HEK293 (cell line): ENCODE results near the gene TOR1AIP2.

Experiments used
- CTCF ChIA-PET: fragments of 350-600 bp; formaldehyde crosslinking; extraction: SDS; loops from one replicate; lab custom pipeline; 2021; ENCODE audit warnings: antibody characterized with exemption; lab: Yijun Ruan, JAX
- POLR2A ChIA-PET: fragments of 300-600 bp; formaldehyde crosslinking; extraction: SDS; loops from one replicate; lab custom pipeline; 2020; ENCODE audit warnings: antibody characterized with exemption, inconsistent platforms; lab: Yijun Ruan, JAX
- H3K27ac ChIP-seq: fragments of 200-500 bp; sonication (Bioruptor generic); 2 replicates; pipeline ENCODE4 v1.5.1; 2014; ENCODE audit warnings: low read depth, low read length, control low read depth, inconsistent platforms; ENCODE audit errors: extremely low read depth
- H3K36me3 ChIP-seq, 2 experiments: fragments of 200-500 bp in 1 of 2; sonication (Bioruptor generic) in 1 of 2; 1 replicate in 1 of 2; 2 replicates in 1 of 2; pipeline ENCODE4 v1.5.1; 2014 to 2017; ENCODE audit warnings: inconsistent platforms in 2 of 2, low read length in 2 of 2; ENCODE audit not compliant: control insufficient read depth in 2 of 2, insufficient read depth in 1 of 2
- H3K4me1 ChIP-seq: fragments of 200-500 bp; sonication (Bioruptor generic); 2 replicates; pipeline ENCODE4 v1.5.1; 2014; ENCODE audit warnings: mild to moderate bottlenecking, low read length, inconsistent platforms; ENCODE audit not compliant: control insufficient read depth, insufficient read depth
- H3K4me3 ChIP-seq: 2 replicates; pipeline ENCODE4 v1.5.1; 2011; ENCODE audit warnings: low read depth, mild to moderate bottlenecking, control low read depth, low read length, moderate library complexity
- H3K9me3 ChIP-seq: fragments of 200-500 bp; sonication (Bioruptor generic); 2 replicates; pipeline ENCODE4 v1.5.1; 2014; ENCODE audit warnings: low read depth, low read length, inconsistent platforms; ENCODE audit not compliant: control insufficient read depth, insufficient read depth
- BCL11A ChIP-seq: fragments of 450-650 bp; formaldehyde crosslinking; IDR thresholded peaks from 2 replicates; pipeline ENCODE4 v1.5.1; 2016; ENCODE audit warnings: low read depth, missing biosample characterization, missing genetic modification characterization
- HOXC10 ChIP-seq: sonication (generic); formaldehyde crosslinking; IDR thresholded peaks from 2 replicates; pipeline ENCODE4 v1.8.1; 2023; ENCODE audit warnings: mild to moderate bottlenecking, missing genetic modification reagents
- SCRT2 ChIP-seq: fragments of 450-650 bp; formaldehyde crosslinking; IDR thresholded peaks from 2 replicates; pipeline ENCODE4 v1.5.1; 2016; ENCODE audit warnings: missing biosample characterization, missing genetic modification characterization
- TRIM28 ChIP-seq: IDR thresholded peaks from 2 replicates; pipeline ENCODE4 v1.6.1; 2011; ENCODE audit warnings: low read length, control low read depth, borderline replicate concordance
- ZBTB17 ChIP-seq: fragments of 450-650 bp; formaldehyde crosslinking; IDR thresholded peaks from 2 replicates; pipeline ENCODE4 v1.5.1; 2016; ENCODE audit warnings: missing biosample characterization, missing genetic modification characterization
- ZBTB7A ChIP-seq: fragments of 450-650 bp; formaldehyde crosslinking; IDR thresholded peaks from 2 replicates; pipeline ENCODE4 v1.5.1; 2016; ENCODE audit warnings: low read depth, missing biosample characterization, missing genetic modification characterization
- ZFP69B ChIP-seq: fragments of 450-650 bp; formaldehyde crosslinking; IDR thresholded peaks from 2 replicates; pipeline ENCODE4 v1.5.1; 2016; ENCODE audit warnings: missing biosample characterization, missing genetic modification characterization
- ZNF214 ChIP-seq: fragments of 450-650 bp; formaldehyde crosslinking; IDR thresholded peaks from 2 replicates; pipeline ENCODE4 v1.5.1; 2017; ENCODE audit warnings: missing biosample characterization, mild to moderate bottlenecking, missing genetic modification characterization, borderline replicate concordance
- ZNF335 ChIP-seq: fragments of 450-650 bp; formaldehyde crosslinking; conservative IDR thresholded peaks from 2 replicates; pipeline ENCODE4 v1.5.1; 2016; ENCODE audit warnings: missing biosample characterization, missing genetic modification characterization
- ZNF37A ChIP-seq: fragments of 450-650 bp; IDR thresholded peaks from 2 replicates; pipeline ENCODE4 v1.5.1; 2018; ENCODE audit warnings: missing biosample characterization, missing genetic modification characterization
- ZNF394 ChIP-seq: fragments of 450-650 bp; formaldehyde crosslinking; IDR thresholded peaks from 2 replicates; pipeline ENCODE4 v1.5.1; 2016; ENCODE audit warnings: missing biosample characterization, missing genetic modification characterization, mild to moderate bottlenecking, moderate library complexity, borderline replicate concordance
- ZNF416 ChIP-seq: fragments of 450-650 bp; formaldehyde crosslinking; IDR thresholded peaks from 2 replicates; pipeline ENCODE4 v1.5.1; 2016; ENCODE audit warnings: missing biosample characterization, missing genetic modification characterization
- ZNF571 ChIP-seq: fragments of 450-650 bp; formaldehyde crosslinking; IDR thresholded peaks from 2 replicates; pipeline ENCODE4 v1.5.0; 2017; ENCODE audit warnings: missing biosample characterization, missing genetic modification characterization
- ZNF629 ChIP-seq: fragments of 450-650 bp; formaldehyde crosslinking; IDR thresholded peaks from 2 replicates; pipeline ENCODE4 v1.5.1; 2017; ENCODE audit warnings: missing biosample characterization, missing genetic modification characterization
- ZNF654 ChIP-seq: fragments of 450-650 bp; formaldehyde crosslinking; IDR thresholded peaks from 2 replicates; pipeline ENCODE4 v1.5.1; 2016; ENCODE audit warnings: low read depth, missing biosample characterization, missing genetic modification characterization
- ZNF791 ChIP-seq: fragments of 450-650 bp; formaldehyde crosslinking; IDR thresholded peaks from 2 replicates; pipeline ENCODE4 v1.5.1; 2016; ENCODE audit warnings: missing biosample characterization, missing genetic modification characterization
- TF ChIP-seq, protein P1 (sequence below): fragments of 450-650 bp; formaldehyde crosslinking; IDR thresholded peaks from 2 replicates; pipeline ENCODE4 v1.5.1; 2016; ENCODE audit warnings: missing biosample characterization, missing genetic modification characterization
- TF ChIP-seq, protein P2 (sequence below): fragments of 450-650 bp; formaldehyde crosslinking; IDR thresholded peaks from 2 replicates; pipeline ENCODE4 v1.5.1; 2017; ENCODE audit warnings: missing biosample characterization, missing genetic modification characterization
- TF ChIP-seq, protein P3 (sequence below): fragments of 450-650 bp; formaldehyde crosslinking; IDR thresholded peaks from 2 replicates; pipeline ENCODE4 v1.5.1; 2016; ENCODE audit warnings: missing biosample characterization, missing genetic modification characterization

Gene TOR1AIP2

DNA sequence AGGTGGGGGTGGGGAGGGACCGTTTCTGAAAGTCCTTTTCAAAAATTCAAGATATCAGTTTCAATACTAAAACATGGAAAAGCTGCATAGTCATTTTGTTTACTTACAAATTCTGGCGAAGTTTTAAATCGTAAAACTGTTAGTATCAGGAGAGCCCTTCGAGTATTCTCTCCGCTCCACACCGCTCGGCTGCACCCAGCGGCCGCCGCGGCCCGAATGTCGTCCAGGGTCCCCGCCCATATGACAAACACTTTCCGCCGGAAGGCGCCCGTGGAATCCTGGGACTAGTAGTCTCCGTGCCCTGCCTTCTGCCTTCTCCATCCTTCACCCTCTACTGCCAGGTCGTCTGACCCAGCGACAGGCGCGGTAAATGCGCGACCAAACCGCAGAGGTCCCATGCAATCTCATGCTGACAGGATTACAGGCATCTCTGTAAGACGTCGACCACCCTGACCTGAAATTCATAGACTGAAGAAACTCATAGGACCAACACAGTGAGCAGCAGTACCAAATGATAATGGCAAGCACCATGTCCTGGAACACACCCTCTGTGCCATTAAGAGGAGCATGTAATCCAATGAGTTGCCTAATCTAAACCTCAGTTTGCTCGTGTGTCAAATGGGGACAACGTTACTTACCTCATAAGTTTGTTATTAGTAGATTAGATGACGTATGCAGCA, at the start of gene TOR1AIP2 (continued):
- no peak for TF ChIP-seq ZNF37A
- TF ChIP-seq, protein P1, sequence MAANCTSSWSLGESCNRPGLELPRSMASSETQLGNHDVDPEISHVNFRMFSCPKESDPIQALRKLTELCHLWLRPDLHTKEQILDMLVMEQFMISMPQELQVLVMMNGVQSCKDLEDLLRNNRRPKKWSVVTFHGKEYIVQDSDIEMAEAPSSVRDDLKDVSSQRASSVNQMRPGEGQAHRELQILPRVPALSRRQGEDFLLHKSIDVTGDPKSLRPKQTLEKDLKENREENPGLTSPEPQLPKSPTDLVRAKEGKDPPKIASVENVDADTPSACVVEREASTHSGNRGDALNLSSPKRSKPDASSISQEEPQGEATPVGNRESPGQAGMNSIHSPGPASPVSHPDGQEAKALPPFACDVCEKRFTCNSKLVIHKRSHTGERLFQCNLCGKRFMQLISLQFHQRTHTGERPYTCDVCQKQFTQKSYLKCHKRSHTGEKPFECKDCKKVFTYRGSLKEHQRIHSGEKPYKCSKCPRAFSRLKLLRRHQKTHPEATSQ: no peak
- no peak for TF ChIP-seq ZBTB7A (tag by site-specific recombination)
- peak; percentile 81 for TF ChIP-seq ZNF335 (tag by site-specific recombination)
- TF ChIP-seq HOXC10 (CRISPR knock-in tag): 0 out of 2 replicates have a peak, but pooled peaks have one; percentile 79
- TF ChIP-seq ZNF654 (tag by site-specific recombination): no peak
- TF ChIP-seq, protein P2, sequence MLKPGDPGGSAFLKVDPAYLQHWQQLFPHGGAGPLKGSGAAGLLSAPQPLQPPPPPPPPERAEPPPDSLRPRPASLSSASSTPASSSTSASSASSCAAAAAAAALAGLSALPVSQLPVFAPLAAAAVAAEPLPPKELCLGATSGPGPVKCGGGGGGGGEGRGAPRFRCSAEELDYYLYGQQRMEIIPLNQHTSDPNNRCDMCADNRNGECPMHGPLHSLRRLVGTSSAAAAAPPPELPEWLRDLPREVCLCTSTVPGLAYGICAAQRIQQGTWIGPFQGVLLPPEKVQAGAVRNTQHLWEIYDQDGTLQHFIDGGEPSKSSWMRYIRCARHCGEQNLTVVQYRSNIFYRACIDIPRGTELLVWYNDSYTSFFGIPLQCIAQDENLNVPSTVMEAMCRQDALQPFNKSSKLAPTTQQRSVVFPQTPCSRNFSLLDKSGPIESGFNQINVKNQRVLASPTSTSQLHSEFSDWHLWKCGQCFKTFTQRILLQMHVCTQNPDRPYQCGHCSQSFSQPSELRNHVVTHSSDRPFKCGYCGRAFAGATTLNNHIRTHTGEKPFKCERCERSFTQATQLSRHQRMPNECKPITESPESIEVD (tag by site-specific recombination): no peak
- no peak for TF ChIP-seq TRIM28
- peak; percentile 74 for TF ChIP-seq ZNF629 (tag by site-specific recombination)

DNA sequence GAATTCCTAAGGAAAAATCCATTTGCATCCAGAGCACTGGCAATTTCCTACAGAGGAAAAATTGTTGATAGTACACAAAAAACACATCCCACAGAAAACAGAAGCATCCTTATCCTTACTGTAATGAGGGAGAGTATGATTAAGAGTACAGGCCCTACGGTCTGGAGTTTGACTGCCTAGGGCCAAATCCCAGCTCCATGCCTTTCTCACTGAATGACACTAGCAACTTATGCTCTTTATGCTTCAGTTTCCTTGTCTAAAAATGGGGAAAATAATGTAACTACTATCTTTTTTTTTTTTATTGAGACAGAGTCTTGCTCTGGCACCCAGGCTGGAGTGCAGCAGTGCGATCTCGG, 49.2 kb upstream of the TOR1AIP2 start:
- no peak overlapping the region for H3K4me3 ChIP-seq
- no peaks in the 10 kb centered on the region for H3K36me3 ChIP-seq
- H3K9me3 ChIP-seq: no peaks in the 10 kb centered on the region
- ChIA-PET POLR2A (no interaction called here), CTCF (interaction anchor here (0.9 kb wide), 1 partner anchor 9 kb away, joined by 3 read pairs; no protein-coding TSS in a partner anchor)
- peaks cover 23% of the 10 kb centered on the region for H3K4me1 ChIP-seq
- 0 out of 2 replicates have a peak overlapping the region, but pooled peaks have one; percentile 7 for H3K27ac ChIP-seq
- peak; percentile 5; the same call in 1 of the 2 replicates for TF ChIP-seq SCRT2 (tag by site-specific recombination)
- no peak for TF ChIP-seq ZNF416 (tag by site-specific recombination)
- TF ChIP-seq, protein P3, sequence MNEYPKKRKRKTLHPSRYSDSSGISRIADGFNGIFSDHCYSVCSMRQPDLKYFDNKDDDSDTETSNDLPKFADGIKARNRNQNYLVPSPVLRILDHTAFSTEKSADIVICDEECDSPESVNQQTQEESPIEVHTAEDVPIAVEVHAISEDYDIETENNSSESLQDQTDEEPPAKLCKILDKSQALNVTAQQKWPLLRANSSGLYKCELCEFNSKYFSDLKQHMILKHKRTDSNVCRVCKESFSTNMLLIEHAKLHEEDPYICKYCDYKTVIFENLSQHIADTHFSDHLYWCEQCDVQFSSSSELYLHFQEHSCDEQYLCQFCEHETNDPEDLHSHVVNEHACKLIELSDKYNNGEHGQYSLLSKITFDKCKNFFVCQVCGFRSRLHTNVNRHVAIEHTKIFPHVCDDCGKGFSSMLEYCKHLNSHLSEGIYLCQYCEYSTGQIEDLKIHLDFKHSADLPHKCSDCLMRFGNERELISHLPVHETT (tag by site-specific recombination): 0 out of 2 replicates have a peak, but pooled peaks have one; percentile 2
- TF ChIP-seq ZFP69B: no peak
- no peak for TF ChIP-seq ZNF214 (tag by site-specific recombination)
- no peak for TF ChIP-seq BCL11A (tag by site-specific recombination)
- TF ChIP-seq ZNF571: no peak
- TF ChIP-seq ZBTB17 (tag by site-specific recombination): no peak
- no peak for TF ChIP-seq ZNF791 (tag by site-specific recombination)
- TF ChIP-seq ZNF394 (tag by site-specific recombination): peak; percentile 9; the same call in 1 of the 2 replicates
